Middle frontal gyrus (tissue), 1 donor: ENCODE data around the gene TAF15.

Experiments used
- DNase-seq: peaks from one replicate; pipeline ENCODE4 v3.0.0-alpha.2; 2015; ENCODE audit warnings: low spot score; ENCODE audit errors: extremely low spot score

The TAF15 gene

GRCh38 chr17:35786941-35787432 is 22.3 kb upstream of the TAF15 start:
- DNase-seq, result no peak

DNA sequence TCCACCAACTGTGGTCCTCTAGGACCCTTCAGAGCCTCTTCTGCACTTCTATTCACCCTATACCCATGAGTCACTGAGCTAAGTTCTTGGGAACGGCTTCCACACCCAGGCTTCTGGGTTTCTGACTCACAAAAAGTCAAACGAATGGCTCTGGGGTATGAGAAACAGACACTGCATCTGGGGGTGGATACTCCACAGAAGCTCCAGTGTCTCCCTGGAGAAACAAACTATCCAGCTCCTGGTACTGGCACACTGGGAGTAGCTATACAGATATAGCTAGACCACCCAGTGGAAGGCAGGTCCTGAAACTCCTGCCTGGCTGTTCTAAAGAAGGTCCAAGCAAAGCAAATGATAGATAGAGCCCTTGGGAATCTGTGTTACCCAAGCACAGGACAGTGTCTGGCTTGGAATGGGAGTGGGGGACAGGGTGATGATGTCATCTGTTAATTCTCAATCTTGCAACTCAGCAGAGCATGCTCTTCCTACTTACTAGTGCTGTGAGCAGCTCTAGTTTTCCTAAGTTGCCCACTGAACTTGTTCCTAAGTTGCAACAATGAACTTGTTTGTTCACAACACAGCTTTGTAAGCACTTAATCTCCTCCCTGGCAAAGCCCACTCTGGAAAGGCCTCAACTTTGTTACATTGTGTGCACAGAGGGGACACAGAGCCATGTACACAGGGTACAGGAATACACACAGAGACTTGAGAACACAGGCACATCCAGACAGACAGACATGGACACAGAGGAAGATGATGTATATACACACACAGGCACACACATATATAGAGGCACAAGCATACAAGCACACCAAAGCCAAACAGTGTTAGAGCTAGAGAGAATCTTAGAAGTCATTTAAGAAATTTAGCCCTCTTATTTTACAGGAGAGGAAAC is 20.6 kb upstream of the TAF15 start:
- no peak for DNase-seq

GRCh38 chr17:35790841-35791240 is 18.4 kb upstream of the TAF15 start:
- DNase-seq, result no peak

DNA sequence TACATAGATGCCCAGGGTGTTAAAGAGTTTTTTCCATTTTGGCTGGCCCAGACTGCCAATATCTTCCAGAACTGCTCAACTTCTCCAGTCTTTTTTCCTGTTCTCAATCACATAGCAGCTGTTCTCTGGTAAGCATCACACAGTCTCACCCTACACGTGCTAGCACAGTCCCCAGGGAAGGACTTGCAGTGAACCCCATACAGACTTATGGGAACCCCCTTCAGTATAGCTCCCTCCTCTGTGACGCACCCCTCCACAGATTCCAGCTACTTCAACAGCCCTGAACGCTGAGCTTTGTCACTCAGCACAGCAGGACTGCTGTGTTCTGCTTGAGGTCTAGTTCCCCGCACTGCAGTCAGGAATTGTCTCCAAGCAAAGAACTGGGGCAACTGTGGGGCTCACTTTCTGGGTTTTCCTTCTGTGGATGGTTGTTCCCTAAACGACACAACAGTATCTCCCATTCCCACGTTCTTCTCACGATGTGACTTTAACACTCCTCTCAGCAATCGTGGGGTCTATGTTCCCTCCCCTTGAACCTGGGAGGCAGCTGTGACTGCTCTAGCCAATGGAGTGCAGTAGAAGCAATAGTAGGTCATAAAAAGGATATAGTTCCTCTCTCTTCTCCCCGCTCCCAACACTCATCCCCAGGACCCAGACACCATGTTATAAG is 17.5 kb upstream of the TAF15 start:
- no peak for DNase-seq

- DNase-seq, result no peak
Observed at GRCh38 chr17:35793257-35793656, 16.0 kb upstream of the TAF15 start.

- no peak for DNase-seq
Observed at GRCh38 chr17:35795007-35795870, 14.0 kb upstream of the TAF15 start, which contains the start of gene MMP28. MMP28 (minus strand) TSS chr17:35795641; CDS start chr17:35795377, 264 bp downstream.

GRCh38 chr17:35795871-35796265 is 13.4 kb upstream of the TAF15 start:
- DNase-seq, result no peak

DNA sequence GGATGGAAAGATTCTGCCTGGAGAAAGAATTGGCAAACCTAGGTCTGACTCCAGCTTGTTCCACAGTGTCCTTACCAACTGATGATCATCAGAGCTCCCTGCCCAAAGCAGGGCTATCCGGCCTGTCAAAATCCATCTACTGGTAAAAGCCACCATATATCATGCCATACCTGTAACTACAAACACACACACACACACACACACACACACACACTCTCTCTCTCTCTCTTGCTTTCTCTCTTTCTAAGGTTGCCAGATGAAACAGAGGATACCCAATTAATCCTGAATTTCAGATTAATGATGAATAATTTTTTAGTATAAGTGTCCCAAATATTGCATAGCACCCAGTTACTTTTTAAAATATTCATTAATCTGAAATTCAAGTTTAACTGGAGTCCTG is 12.3 kb upstream of the TAF15 start:
- no peak for DNase-seq

DNA sequence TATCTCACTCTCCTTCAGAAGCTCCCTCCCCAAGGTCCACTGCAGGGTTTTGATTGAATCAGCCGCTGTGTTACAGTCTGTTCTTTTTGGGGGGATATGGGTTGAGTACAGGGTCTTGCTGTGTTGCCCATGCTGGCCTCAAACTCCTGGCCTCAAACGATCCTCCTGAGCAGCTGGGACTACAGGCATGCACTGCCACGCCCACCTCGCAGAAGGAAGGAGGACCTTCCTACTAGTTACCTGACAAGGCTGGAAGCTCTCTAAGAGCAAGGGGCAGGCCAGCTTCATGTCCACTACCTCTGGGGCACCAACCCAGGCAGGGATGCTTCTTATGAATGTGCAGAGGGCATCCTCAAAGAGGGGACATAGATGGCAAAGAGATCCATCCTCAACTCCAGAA is 11.9 kb upstream of the TAF15 start:
- no peak for DNase-seq

GRCh38 chr17:35797918-35798317 is 11.4 kb upstream of the TAF15 start:
- no peak for DNase-seq

DNA sequence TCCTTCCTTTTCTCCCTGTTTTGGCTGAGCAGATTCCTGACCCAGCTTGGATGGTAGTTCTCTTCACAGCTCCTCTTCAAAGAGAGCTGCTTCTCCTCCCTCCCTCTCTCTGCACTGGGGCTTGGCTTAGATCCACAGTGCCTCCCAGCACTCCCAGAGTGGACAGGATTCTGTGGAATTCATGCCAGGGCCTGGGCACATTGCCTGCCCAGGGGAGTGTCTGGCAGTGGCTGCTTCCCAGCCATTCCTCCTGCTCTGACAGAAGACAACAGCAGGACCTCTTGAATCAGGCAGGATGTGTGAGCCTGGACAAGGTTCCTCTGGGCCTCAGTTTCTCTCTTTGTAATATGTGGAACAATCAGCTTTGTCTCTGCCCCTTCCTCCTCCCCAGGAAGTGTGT is 9.3 kb upstream of the TAF15 start:
- peak; percentile 43 for DNase-seq

GRCh38 chr17:35801583-35802224 is 7.6 kb upstream of the TAF15 start:
- no peak for DNase-seq

GRCh38 chr17:35804658-35805192 is 4.6 kb upstream of the TAF15 start:
- peak; percentile 53 for DNase-seq

DNA sequence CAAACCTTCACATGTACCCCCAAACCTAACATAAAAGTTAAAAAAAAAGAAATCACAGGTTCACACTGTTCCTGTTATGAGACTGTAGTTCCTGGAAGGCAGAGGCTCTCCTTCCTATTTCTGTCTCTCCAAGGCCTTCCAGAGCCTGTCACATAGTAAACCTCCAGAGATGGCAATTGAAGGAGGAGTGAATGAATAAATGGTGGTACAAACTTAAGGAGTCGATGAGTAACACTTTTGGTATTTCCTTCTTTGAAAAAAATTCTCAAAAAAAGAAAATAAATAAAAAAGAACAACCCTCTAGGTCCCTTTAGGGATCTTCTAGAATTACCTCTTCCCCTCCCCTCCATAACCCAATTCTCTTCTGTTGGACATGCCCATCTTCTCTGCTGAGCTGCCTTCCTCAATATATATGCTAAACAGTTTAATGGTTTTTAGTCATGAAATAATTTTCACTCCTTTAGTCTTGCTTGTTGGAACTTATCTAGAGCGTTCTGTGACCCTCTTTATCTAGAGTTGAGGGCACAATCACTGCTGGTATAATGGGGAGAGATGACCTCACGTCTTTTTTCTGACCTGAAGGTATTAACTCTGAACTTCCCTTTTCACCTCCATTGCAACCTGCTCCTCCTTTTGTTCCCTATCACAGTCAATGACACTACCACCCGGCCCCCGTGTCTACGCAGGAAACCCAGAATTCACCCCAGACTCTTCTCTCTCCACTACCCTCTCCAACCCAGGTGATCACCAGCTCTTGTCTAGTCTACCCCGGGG is 1.7 kb upstream of the TAF15 start:
- DNase-seq, result no peak

GRCh38 chr17:35808240-35808961 is 883 bp upstream of the TAF15 start:
- DNase-seq, result no peak

DNA sequence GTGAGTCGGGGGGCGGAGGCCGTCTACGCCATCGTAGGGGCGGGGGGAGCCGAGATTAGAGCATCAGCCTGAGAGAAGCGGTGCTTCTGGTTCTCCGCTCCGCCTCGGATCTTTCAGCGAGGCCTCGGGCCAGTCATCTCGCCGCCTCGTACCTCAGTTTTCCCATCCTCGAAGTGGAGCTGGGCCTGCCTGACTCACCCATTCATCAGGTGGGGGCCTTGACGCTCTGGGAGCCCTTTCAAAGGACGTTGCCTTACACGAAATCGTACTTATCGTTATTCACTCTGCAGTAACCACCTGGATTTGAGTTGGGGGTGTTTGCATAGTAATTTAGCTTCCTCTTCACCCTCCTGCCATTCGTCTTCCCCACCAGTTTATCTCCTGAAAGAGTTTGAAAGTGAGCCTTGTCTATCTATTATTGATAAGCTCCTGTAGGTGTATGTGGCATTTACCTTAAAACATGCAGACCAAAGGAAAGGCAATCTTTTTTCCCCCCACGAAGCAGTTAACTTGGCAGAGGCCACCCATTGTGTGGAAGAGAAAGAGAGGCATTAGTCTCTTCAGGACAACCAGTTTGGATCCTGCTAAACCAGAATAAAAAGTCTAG is 674 bp downstream of the TAF15 start:
- DNase-seq, result no peak

DNA sequence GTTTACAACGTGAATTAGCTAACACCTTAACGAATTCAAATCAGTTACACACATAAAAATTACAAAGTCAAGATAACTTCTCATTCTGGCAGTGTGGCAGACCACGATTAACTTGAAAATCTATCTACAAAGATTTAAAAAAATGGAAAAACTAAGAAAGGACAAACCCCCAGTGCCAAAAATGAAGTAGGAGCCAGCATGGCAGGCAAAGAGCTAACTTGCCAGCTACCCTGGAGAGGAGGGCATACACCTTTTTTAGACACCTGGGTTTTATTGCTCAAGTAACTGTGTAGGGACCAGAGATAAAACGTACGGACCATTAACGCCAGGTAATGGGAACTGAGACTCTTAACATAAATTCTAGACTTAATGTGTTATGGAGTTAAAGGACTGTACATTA is 2.5 kb downstream of the TAF15 start:
- no peak for DNase-seq

- no peak for DNase-seq
Observed at GRCh38 chr17:35812456-35812855, 3.2 kb downstream of the TAF15 start.

GRCh38 chr17:35816723-35817122 is 7.4 kb downstream of the TAF15 start:
- no peak for DNase-seq
